Measurements from ENCODE around the gene CMTM4. TPM values are rescaled to one million over a fixed set of nuclear protein-coding genes. Genes with fewer than 3 reads are reported as not detected.
"Not testable (repeated sequence)": the region's sequence is repeated elsewhere in the genome, so short reads cannot be mapped to it uniquely, and the experiment has no call there.

Gene CMTM4
- total RNA-seq, 2 experiments from 2014 or later = 1.3 to 2.0 TPM

- Mint-ChIP-seq H3K9me3 (no peaks in the 10 kb centered on the region), H3K27ac (no peak overlapping the region), H3K4me3 (no peak overlapping the region), H3K36me3 (peaks cover 18% of the 10 kb centered on the region), H3K27me3 (peaks cover 29% of the 10 kb centered on the region), H3K4me1 (peaks cover 15% of the 10 kb centered on the region)
- ATAC-seq (ENCODE audit: low read depth) = no peak
- DNase-seq = no peak
- POLR2A ChIA-PET = interaction anchor here (1.0 to 1.4 kb wide), 2 partner anchors 18 to 28 kb away, joined by 3 read pairs; no protein-coding TSS in a partner anchor
These were observed 121.5 kb downstream of the CMTM4 start for GRCh38 chr16:66575060-66575459.

GRCh38 chr16:66574531-66574930, 122.0 kb downstream of the CMTM4 start:
- H3K27ac Mint-ChIP-seq = no peak overlapping the region
- H3K9me3 Mint-ChIP-seq = no peaks in the 10 kb centered on the region
- peaks cover 14% of the 10 kb centered on the region for H3K4me1 Mint-ChIP-seq
- DNase-seq (no peak), ATAC-seq (ENCODE audit: low read depth) (no peak)
- POLR2A ChIA-PET = interaction anchor here (1.4 kb wide), 1 partner anchor 29 kb away, joined by 3 read pairs; no protein-coding TSS in a partner anchor
- H3K36me3 Mint-ChIP-seq = peaks cover 13% of the 10 kb centered on the region
- no peak overlapping the region for H3K4me3 Mint-ChIP-seq
- H3K27me3 Mint-ChIP-seq = peaks cover 24% of the 10 kb centered on the region

- peaks cover 12% of the 10 kb centered on the region for H3K4me1 Mint-ChIP-seq
- no peak overlapping the region for H3K4me3 Mint-ChIP-seq
- DNase-seq (no peak), ATAC-seq (ENCODE audit: low read depth) (no peak)
- peaks cover 20% of the 10 kb centered on the region for H3K27me3 Mint-ChIP-seq
- no peak overlapping the region for H3K27ac Mint-ChIP-seq
- H3K9me3 Mint-ChIP-seq = no peaks in the 10 kb centered on the region
- peaks cover 13% of the 10 kb centered on the region for H3K36me3 Mint-ChIP-seq
- POLR2A ChIA-PET = interaction anchor here (1.4 kb wide), 1 partner anchor 29 kb away, joined by 3 read pairs; no protein-coding TSS in a partner anchor
These were observed 122.5 kb downstream of the CMTM4 start for GRCh38 chr16:66574081-66574480.

- ATAC-seq (ENCODE audit: low read depth) (peak; percentile 26), DNase-seq (no peak)
- peaks cover 18% of the 10 kb centered on the region for H3K36me3 Mint-ChIP-seq
- no peak overlapping the region for H3K27ac Mint-ChIP-seq
- no peaks in the 10 kb centered on the region for H3K9me3 Mint-ChIP-seq
- H3K4me3 Mint-ChIP-seq = no peak overlapping the region
- peaks cover 4% of the 10 kb centered on the region for H3K27me3 Mint-ChIP-seq
- POLR2A ChIA-PET = interaction anchor here (0.9 to 1.1 kb wide), 2 partner anchors 20 to 62 kb away, joined by 4 to 5 read pairs; partner anchors contain the start of gene CKLF
- peaks cover 5% of the 10 kb centered on the region for H3K4me1 Mint-ChIP-seq
These were observed 124.2 kb downstream of the CMTM4 start for GRCh38 chr16:66572356-66572755.

- Mint-ChIP-seq H3K4me3 (no peak overlapping the region), H3K27ac (no peak overlapping the region), H3K36me3 (peaks cover 29% of the 10 kb centered on the region), H3K9me3 (no peaks in the 10 kb centered on the region), H3K27me3 (no peaks in the 10 kb centered on the region), H3K4me1 (peaks cover 5% of the 10 kb centered on the region)
- DNase-seq = no peak
- no peak for ATAC-seq (ENCODE audit: low read depth)
- POLR2A ChIA-PET = interaction anchor here (0.7 to 1.3 kb wide), 2 partner anchors 9 to 81 kb away, joined by 3 read pairs; no protein-coding TSS in a partner anchor
These were observed 126.6 kb downstream of the CMTM4 start for GRCh38 chr16:66569827-66570405.

- H3K4me3 Mint-ChIP-seq = no peak overlapping the region
- no peak for DNase-seq
- no peak for ATAC-seq (ENCODE audit: low read depth)
- no peaks in the 10 kb centered on the region for H3K9me3 Mint-ChIP-seq
- POLR2A ChIA-PET = no interaction called here
- H3K36me3 Mint-ChIP-seq = peaks cover 29% of the 10 kb centered on the region
- H3K27me3 Mint-ChIP-seq = no peaks in the 10 kb centered on the region
- H3K4me1 Mint-ChIP-seq = peaks cover 5% of the 10 kb centered on the region
- no peak overlapping the region for H3K27ac Mint-ChIP-seq
These were observed 127.4 kb downstream of the CMTM4 start for GRCh38 chr16:66569131-66569530.

- Mint-ChIP-seq H3K4me3 (no peak overlapping the region), H3K27me3 (no peaks in the 10 kb centered on the region), H3K27ac (no peak overlapping the region), H3K36me3 (peaks cover 35% of the 10 kb centered on the region), H3K4me1 (peaks cover 10% of the 10 kb centered on the region), H3K9me3 (no peaks in the 10 kb centered on the region)
- ATAC-seq (ENCODE audit: low read depth) = no peak
- POLR2A ChIA-PET = no interaction called here
- DNase-seq = no peak
These were observed 128.2 kb downstream of the CMTM4 start for GRCh38 chr16:66568355-66568754.

- H3K4me3 Mint-ChIP-seq; DNase-seq; POLR2A ChIA-PET; H3K27me3 Mint-ChIP-seq; H3K27ac Mint-ChIP-seq; H3K9me3 Mint-ChIP-seq; ATAC-seq (ENCODE audit: low read depth): not testable (repeated sequence)
- Mint-ChIP-seq H3K36me3 (peaks cover 38% of the 10 kb centered on the region), H3K4me1 (peaks cover 10% of the 10 kb centered on the region)
These were observed 129.3 kb downstream of the CMTM4 start for GRCh38 chr16:66567270-66567669.

GRCh38 chr16:66566051-66566901, 130.3 kb downstream of the CMTM4 start, which contains the start of gene CMTM1:
Gene CMTM1 (plus strand): TSS chr16:66566439. CDS start chr16:66566514, 75 bp downstream.
- H3K4me1 Mint-ChIP-seq = peaks cover 16% of the 10 kb centered on the region
- no peaks in the 10 kb centered on the region for H3K27me3 Mint-ChIP-seq
- peaks cover 39% of the 10 kb centered on the region for H3K36me3 Mint-ChIP-seq
- no peak within 1 kb of the TSS for H3K27ac Mint-ChIP-seq
- DNase-seq (no peak), ATAC-seq (ENCODE audit: low read depth) (no peak)
- POLR2A ChIA-PET = no interaction called here
- no peaks in the 10 kb centered on the region for H3K9me3 Mint-ChIP-seq
- no peak within 1 kb of the TSS for H3K4me3 Mint-ChIP-seq

Other genes starting within 250 kb of the CMTM4 start
- 1 to 10 TPM; 7.0 to 8.6 TPM for gene TK2, start 146.6 kb downstream of the CMTM4 start, total RNA-seq
- 100 to 1,000 TPM; 124 to 130 TPM for gene CKLF, start 144.2 kb downstream of the CMTM4 start, total RNA-seq
- 10 to 100 TPM; 10.6 to 13.5 TPM for gene CMTM1, start 130.3 kb downstream of the CMTM4 start, total RNA-seq
- gene CMTM2, start 117.3 kb downstream of the CMTM4 start, total RNA-seq = 1 to 10 TPM in 1 of 2 experiments, under 1 TPM in 1; 0.45 to 1.3 TPM
- gene CMTM3, start 92.0 kb downstream of the CMTM4 start, total RNA-seq = 100 to 1,000 TPM; 107 to 108 TPM
- gene DYNC1LI2, start 54.9 kb upstream of the CMTM4 start, total RNA-seq = 10 to 100 TPM; 66.3 to 70.5 TPM
- gene TERB1, start 104.8 kb upstream of the CMTM4 start, total RNA-seq = not detected
- gene NAE1, start 134.2 kb upstream of the CMTM4 start, total RNA-seq = 10 to 100 TPM; 70.7 to 77.0 TPM
- not detected for gene CA7, start 147.7 kb upstream of the CMTM4 start, total RNA-seq
- gene PDP2, start 183.8 kb upstream of the CMTM4 start, total RNA-seq = 10 to 100 TPM; 26.6 TPM
- gene CDH16, start 222.1 kb upstream of the CMTM4 start, total RNA-seq = not detected
- gene RRAD, start 228.8 kb upstream of the CMTM4 start, total RNA-seq = under 1 TPM; 0.60 to 0.61 TPM
- gene CIAO2B, start 237.7 kb upstream of the CMTM4 start, total RNA-seq = 100 to 1,000 TPM in 1 of 2 experiments, 10 to 100 TPM in 1; 98.0 to 106 TPM
- gene CES2, start 238.8 kb upstream of the CMTM4 start, total RNA-seq = 10 to 100 TPM; 45.4 to 46.4 TPM

Measured in activated naive CD8-positive, alpha-beta T cell treated with anti-CD3 and anti-CD28 coated beads, Interleukin-2, amount 10 ng/mL, durations not matched to agents 7 days and 5 days (primary cell).